IPS-18a (cell line): Measurements from ENCODE around the gene ATG16L2.

Source experiments
- H3K27ac ChIP-seq: one replicate; pipeline ENCODE4 v1.5.1; 2013; ENCODE audit warnings: low read length
- H3K27me3 ChIP-seq: one replicate; pipeline ENCODE4 v1.6.1; 2013; ENCODE audit warnings: mild to moderate bottlenecking, low read length; ENCODE audit not compliant: control insufficient read depth, insufficient read depth
- H3K36me3 ChIP-seq: one replicate; pipeline ENCODE4 v1.6.1; 2013; ENCODE audit warnings: low read depth, low read length; ENCODE audit not compliant: control insufficient read depth
- H3K4me1 ChIP-seq: one replicate; pipeline ENCODE4 v1.6.1; 2013; ENCODE audit warnings: low read depth, low read length; ENCODE audit not compliant: control insufficient read depth
- H3K4me3 ChIP-seq: one replicate; pipeline ENCODE4 v1.5.1; 2013; ENCODE audit warnings: low read length
- H3K9ac ChIP-seq: one replicate; pipeline ENCODE4 v1.6.1; 2013; ENCODE audit warnings: mild to moderate bottlenecking, low read length, moderate library complexity
- H3K9me3 ChIP-seq: one replicate; pipeline ENCODE4 v1.6.1; 2013; ENCODE audit warnings: low read depth, low read length; ENCODE audit not compliant: control insufficient read depth

The ATG16L2 gene

GRCh38 chr11:72812604-72812966, 1.6 kb upstream of the ATG16L2 start:
- no peak overlapping the region for H3K27ac ChIP-seq

GRCh38 chr11:72812967-72813739, 1.1 kb upstream of the ATG16L2 start:
- peaks cover 7% of the 10 kb centered on the region for H3K36me3 ChIP-seq
- peaks cover 18% of the 10 kb centered on the region for H3K4me1 ChIP-seq
- peak overlapping the region; percentile 82 for H3K4me3 ChIP-seq
- no peak overlapping the region for H3K27ac ChIP-seq
- no peaks in the 10 kb centered on the region for H3K9me3 ChIP-seq
- peak overlapping the region; percentile 86 for H3K9ac ChIP-seq
- H3K27me3 ChIP-seq = peaks cover 10% of the 10 kb centered on the region

More at GRCh38 chr11:72812604-72812966, 1.6 kb upstream of the ATG16L2 start:
- peaks cover 10% of the 10 kb centered on the region for H3K27me3 ChIP-seq
- H3K36me3 ChIP-seq = peaks cover 8% of the 10 kb centered on the region
- H3K9me3 ChIP-seq = no peaks in the 10 kb centered on the region
- no peak overlapping the region for H3K9ac ChIP-seq
- peaks cover 18% of the 10 kb centered on the region for H3K4me1 ChIP-seq
- H3K4me3 ChIP-seq = peak overlapping the region; percentile 82

GRCh38 chr11:72813740-72814285, 398 bp upstream of the ATG16L2 start:
- peaks cover 18% of the 10 kb centered on the region for H3K4me1 ChIP-seq
- H3K9ac ChIP-seq = peak overlapping the region; percentile 86
- no peaks in the 10 kb centered on the region for H3K9me3 ChIP-seq
- peaks cover 4% of the 10 kb centered on the region for H3K36me3 ChIP-seq
- H3K27me3 ChIP-seq = peaks cover 10% of the 10 kb centered on the region
- peak overlapping the region; percentile 88 for H3K27ac ChIP-seq
- peak overlapping the region; percentile 82 for H3K4me3 ChIP-seq

GRCh38 chr11:72815110-72815618, 953 bp downstream of the ATG16L2 start:
- H3K36me3 ChIP-seq = no peaks in the 10 kb centered on the region

GRCh38 chr11:72816404-72816990, 2.3 kb downstream of the ATG16L2 start:
- no peak overlapping the region for H3K9ac ChIP-seq
- no peak overlapping the region for H3K4me3 ChIP-seq
- H3K27ac ChIP-seq = no peak overlapping the region
- peaks cover 22% of the 10 kb centered on the region for H3K4me1 ChIP-seq
- H3K36me3 ChIP-seq = no peaks in the 10 kb centered on the region
- H3K27me3 ChIP-seq = peaks cover 23% of the 10 kb centered on the region
- H3K9me3 ChIP-seq = no peaks in the 10 kb centered on the region

More at GRCh38 chr11:72815110-72815618, 953 bp downstream of the ATG16L2 start:
- H3K9ac ChIP-seq = peak overlapping the region; percentile 86
- H3K4me1 ChIP-seq = peaks cover 18% of the 10 kb centered on the region
- H3K4me3 ChIP-seq = peak overlapping the region; percentile 82
- H3K27ac ChIP-seq = no peak overlapping the region
- peaks cover 11% of the 10 kb centered on the region for H3K27me3 ChIP-seq
- H3K9me3 ChIP-seq = no peaks in the 10 kb centered on the region

GRCh38 chr11:72817966-72818365, 3.8 kb downstream of the ATG16L2 start:
- no peaks in the 10 kb centered on the region for H3K36me3 ChIP-seq
- H3K9me3 ChIP-seq = no peaks in the 10 kb centered on the region
- H3K27me3 ChIP-seq = peaks cover 20% of the 10 kb centered on the region
- no peak overlapping the region for H3K27ac ChIP-seq
- H3K4me1 ChIP-seq = peaks cover 17% of the 10 kb centered on the region
- no peak overlapping the region for H3K9ac ChIP-seq
- no peak overlapping the region for H3K4me3 ChIP-seq

- Histone ChIP-seq H3K4me1 (peaks cover 10% of the 10 kb centered on the region), H3K9me3 (no peaks in the 10 kb centered on the region), H3K36me3 (no peaks in the 10 kb centered on the region), H3K4me3 (no peak overlapping the region), H3K27me3 (peaks cover 14% of the 10 kb centered on the region), H3K9ac (no peak overlapping the region), H3K27ac (no peak overlapping the region)
These were observed 4.8 kb downstream of the ATG16L2 start for GRCh38 chr11:72818971-72819370.

- no peak overlapping the region for H3K27ac ChIP-seq
- peaks cover 5% of the 10 kb centered on the region for H3K4me1 ChIP-seq
- peaks cover 14% of the 10 kb centered on the region for H3K27me3 ChIP-seq
- H3K9me3 ChIP-seq = no peaks in the 10 kb centered on the region
- H3K36me3 ChIP-seq = no peaks in the 10 kb centered on the region
- H3K4me3 ChIP-seq = no peak overlapping the region
- H3K9ac ChIP-seq = no peak overlapping the region
These were observed 6.4 kb downstream of the ATG16L2 start for GRCh38 chr11:72820439-72821139.

GRCh38 chr11:72821221-72821919, 7.2 kb downstream of the ATG16L2 start:
- H3K27ac ChIP-seq = no peak overlapping the region
- H3K4me1 ChIP-seq = peaks cover 4% of the 10 kb centered on the region
- peak overlapping the region; percentile 51 for H3K9ac ChIP-seq
- H3K9me3 ChIP-seq = no peaks in the 10 kb centered on the region
- H3K36me3 ChIP-seq = no peaks in the 10 kb centered on the region
- H3K4me3 ChIP-seq = peak overlapping the region; percentile 74
- peaks cover 14% of the 10 kb centered on the region for H3K27me3 ChIP-seq

GRCh38 chr11:72821920-72822799, 7.9 kb downstream of the ATG16L2 start:
- Histone ChIP-seq H3K4me3 (peak overlapping the region; percentile 74), H3K36me3 (no peaks in the 10 kb centered on the region), H3K27me3 (peaks cover 14% of the 10 kb centered on the region), H3K4me1 (peaks cover 4% of the 10 kb centered on the region), H3K27ac (no peak overlapping the region), H3K9me3 (no peaks in the 10 kb centered on the region), H3K9ac (peak overlapping the region; percentile 51)
